Calu3 (cell line): ENCODE data around the gene TBC1D2. TPM values are rescaled to one million over a fixed set of nuclear protein-coding genes. Genes with fewer than 3 reads are reported as not detected.
A peak's percentile ranks its signal among the peaks of the same experiment; 100 is the strongest.

Source experiments
- BruUV-seq: library from RNA; stranded (reverse); fragments of 400-500 nt; replicated peaks from 2 replicates; lab custom pipeline; 2021; lab: Mats Ljungman, UMichigan
- CTCF ChIA-PET: fragments of 300-600 bp; sonication (Branson Sonifier 250); formaldehyde crosslinking; loops from one replicate; lab custom pipeline; 2022; ENCODE audit warnings: antibody characterized with exemption; lab: Charles Lee
- DNase-seq: peaks from one replicate; pipeline ENCODE4 v3.0.0; 2022
- H3K27ac Mint-ChIP-seq: one replicate; pipeline ENCODE4 v1.8.0; 2022; ENCODE audit warnings: mixed read lengths; ENCODE audit not compliant: unreplicated experiment
- H3K27me3 Mint-ChIP-seq: one replicate; pipeline ENCODE4 v1.8.0; 2022; ENCODE audit warnings: mixed read lengths; ENCODE audit not compliant: unreplicated experiment
- H3K36me3 Mint-ChIP-seq: one replicate; pipeline ENCODE4 v1.8.0; 2022; ENCODE audit warnings: mild to moderate bottlenecking, moderate library complexity, mixed read lengths; ENCODE audit not compliant: insufficient read depth, unreplicated experiment
- H3K4me1 Mint-ChIP-seq: one replicate; pipeline ENCODE4 v1.8.0; 2022; ENCODE audit warnings: mild to moderate bottlenecking, low read depth, mixed read lengths; ENCODE audit not compliant: unreplicated experiment
- H3K4me3 Mint-ChIP-seq: one replicate; pipeline ENCODE4 v1.8.0; 2022; ENCODE audit warnings: mild to moderate bottlenecking, low read depth, moderate library complexity, mixed read lengths; ENCODE audit not compliant: unreplicated experiment
- H3K9me3 Mint-ChIP-seq: one replicate; pipeline ENCODE4 v1.8.0; 2022; ENCODE audit warnings: low read depth, mixed read lengths; ENCODE audit not compliant: unreplicated experiment
- intact Hi-C: fragments of 100-400 bp; cut with micrococcal nuclease; formaldehyde crosslinking; loops from one replicate; pipeline ENCODE4 v1.10.0; 2022; ENCODE audit not compliant: unreplicated experiment
- total RNA-seq: library from RNA; stranded (reverse); gene quantifications from 2 replicates; pipeline ENCODE4 v1.2.3, GENCODE V29; 2022
- TF ChIP-seq, protein P1 (sequence below): fragments of 200-600 bp; IDR thresholded peaks from one replicate; pipeline ENCODE4 v1.8.0; 2022; ENCODE audit warnings: antibody characterized with exemption; ENCODE audit not compliant: unreplicated experiment

Gene TBC1D2
- total RNA-seq, 1 experiment from 2014 or later, result 8.3 TPM

GRCh38 chr9:98216391-98216790 lies 39.1 kb downstream of the TBC1D2 start:
- Mint-ChIP-seq H3K4me1 (peaks cover 18% of the 10 kb centered on the region), H3K36me3 (peaks cover 13% of the 10 kb centered on the region), H3K27me3 (no peaks in the 10 kb centered on the region), H3K9me3 (no peaks in the 10 kb centered on the region), H3K27ac (no peak overlapping the region), H3K4me3 (no peak overlapping the region)
- intact Hi-C loops, result no loop called here
- CTCF ChIA-PET, result no interaction called here
- DNase-seq, result no peak
- TF ChIP-seq, protein P1, sequence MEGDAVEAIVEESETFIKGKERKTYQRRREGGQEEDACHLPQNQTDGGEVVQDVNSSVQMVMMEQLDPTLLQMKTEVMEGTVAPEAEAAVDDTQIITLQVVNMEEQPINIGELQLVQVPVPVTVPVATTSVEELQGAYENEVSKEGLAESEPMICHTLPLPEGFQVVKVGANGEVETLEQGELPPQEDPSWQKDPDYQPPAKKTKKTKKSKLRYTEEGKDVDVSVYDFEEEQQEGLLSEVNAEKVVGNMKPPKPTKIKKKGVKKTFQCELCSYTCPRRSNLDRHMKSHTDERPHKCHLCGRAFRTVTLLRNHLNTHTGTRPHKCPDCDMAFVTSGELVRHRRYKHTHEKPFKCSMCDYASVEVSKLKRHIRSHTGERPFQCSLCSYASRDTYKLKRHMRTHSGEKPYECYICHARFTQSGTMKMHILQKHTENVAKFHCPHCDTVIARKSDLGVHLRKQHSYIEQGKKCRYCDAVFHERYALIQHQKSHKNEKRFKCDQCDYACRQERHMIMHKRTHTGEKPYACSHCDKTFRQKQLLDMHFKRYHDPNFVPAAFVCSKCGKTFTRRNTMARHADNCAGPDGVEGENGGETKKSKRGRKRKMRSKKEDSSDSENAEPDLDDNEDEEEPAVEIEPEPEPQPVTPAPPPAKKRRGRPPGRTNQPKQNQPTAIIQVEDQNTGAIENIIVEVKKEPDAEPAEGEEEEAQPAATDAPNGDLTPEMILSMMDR, result no peak
- BruUV-seq, result no TSS peak

DNA sequence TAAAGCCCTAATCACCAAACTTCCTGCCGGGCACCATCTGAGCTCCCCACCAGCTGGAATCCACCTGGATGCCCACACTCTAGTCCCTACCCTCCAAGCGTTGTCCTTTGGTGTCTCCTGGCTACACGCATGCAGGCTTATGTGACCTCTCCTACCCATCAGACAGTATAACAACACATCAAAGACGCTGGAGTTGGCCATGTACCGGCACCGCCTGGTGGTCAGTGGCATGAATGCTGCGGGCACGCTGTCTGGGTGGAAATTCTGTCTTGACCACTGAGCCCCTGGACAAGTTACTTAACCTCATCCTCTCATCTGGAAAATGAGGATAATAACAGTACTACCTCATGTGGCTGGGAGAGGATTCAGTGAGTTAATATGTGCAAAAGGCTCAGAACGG lies 39.6 kb downstream of the TBC1D2 start:
- intact Hi-C loops, result no loop called here
- no peak overlapping the region for H3K4me3 Mint-ChIP-seq
- CTCF ChIA-PET, result no interaction called here
- peak; percentile 12 for DNase-seq
- TF ChIP-seq, protein P1, result no peak
- no peaks in the 10 kb centered on the region for H3K9me3 Mint-ChIP-seq
- no peak overlapping the region for H3K27ac Mint-ChIP-seq
- BruUV-seq, result no TSS peak
- peaks cover 13% of the 10 kb centered on the region for H3K36me3 Mint-ChIP-seq
- H3K27me3 Mint-ChIP-seq, result no peaks in the 10 kb centered on the region
- peaks cover 18% of the 10 kb centered on the region for H3K4me1 Mint-ChIP-seq

- intact Hi-C loops, result no loop called here
- H3K4me3 Mint-ChIP-seq, result no peak overlapping the region
- TF ChIP-seq, protein P1, result no peak
- CTCF ChIA-PET, result no interaction called here
- BruUV-seq, result no TSS peak
- DNase-seq, result no peak
- H3K4me1 Mint-ChIP-seq, result peaks cover 18% of the 10 kb centered on the region
- H3K27ac Mint-ChIP-seq, result no peak overlapping the region
- H3K36me3 Mint-ChIP-seq, result peaks cover 13% of the 10 kb centered on the region
- no peaks in the 10 kb centered on the region for H3K9me3 Mint-ChIP-seq
- H3K27me3 Mint-ChIP-seq, result no peaks in the 10 kb centered on the region
Observed at GRCh38 chr9:98215271-98215670, 40.2 kb downstream of the TBC1D2 start.

DNA sequence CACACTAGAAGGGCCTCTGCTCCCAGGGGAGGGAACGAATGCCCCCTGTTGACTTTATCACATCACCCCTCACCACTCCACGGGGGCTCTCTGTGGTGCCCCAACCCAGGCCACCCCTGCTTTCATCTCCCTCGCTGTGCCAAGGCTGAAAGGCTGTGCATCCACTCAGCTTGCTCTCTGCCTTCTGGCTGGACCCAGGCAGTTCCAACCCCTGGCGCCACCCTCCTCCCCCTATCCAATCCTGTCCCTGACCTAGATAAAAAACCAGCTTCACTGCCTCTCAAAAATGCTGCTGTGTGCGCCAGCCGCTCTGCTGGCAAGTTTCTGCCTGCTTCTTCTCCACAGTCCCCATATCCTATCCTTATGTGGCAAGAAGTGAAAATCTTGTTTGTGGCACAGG lies 40.6 kb downstream of the TBC1D2 start:
- TF ChIP-seq, protein P1, result no peak
- no peaks in the 10 kb centered on the region for H3K9me3 Mint-ChIP-seq
- no peak overlapping the region for H3K27ac Mint-ChIP-seq
- H3K4me3 Mint-ChIP-seq, result no peak overlapping the region
- peaks cover 14% of the 10 kb centered on the region for H3K4me1 Mint-ChIP-seq
- H3K36me3 Mint-ChIP-seq, result peaks cover 13% of the 10 kb centered on the region
- CTCF ChIA-PET, result no interaction called here
- DNase-seq, result no peak
- H3K27me3 Mint-ChIP-seq, result no peaks in the 10 kb centered on the region
- no TSS peak for BruUV-seq
- intact Hi-C loops, result no loop called here
